T47D (cell line): ENCODE results near the gene ATP2C1.

Experiments used
- DNase-seq, 2 experiments: peaks; one replicate each; pipeline versions ENCODE4 v3.0.0 to v3.0.0-alpha.2; 2011 to 2012; ENCODE audit warnings: low read depth in 1 of 2, low spot score in 1 of 2
- JUND ChIP-seq: IDR thresholded peaks from 2 replicates; pipeline ENCODE4 v1.6.1; 2012; ENCODE audit warnings: low read depth
- in situ Hi-C: cut with HindIII; loops from 2 replicates; pipeline ENCODE4 v1.10.0; 2016; ENCODE audit warnings: low sequenced_read_pairs, low pct_unique_long_range_greater_than_20kb

ATP2C1 gene

GRCh38 chr3:130901463-130902204 is 7.8 kb downstream of the ATP2C1 start:
- in situ Hi-C loops, result no loop called here
- TF ChIP-seq JUND, result no peak
- DNase-seq, result peak in 1 of 2 experiments; percentile 52

- no peak for DNase-seq
- in situ Hi-C loops, result no loop called here
- no peak for TF ChIP-seq JUND
Measured at GRCh38 chr3:130903412-130903908, 9.6 kb downstream of the ATP2C1 start.

GRCh38 chr3:130904491-130904890 is 10.6 kb downstream of the ATP2C1 start:
- no peak for DNase-seq
- in situ Hi-C loops, result no loop called here
- TF ChIP-seq JUND, result no peak

- no peak for TF ChIP-seq JUND
- no peak for DNase-seq
- in situ Hi-C loops, result no loop called here
Measured at GRCh38 chr3:130905551-130905950, 11.7 kb downstream of the ATP2C1 start.

GRCh38 chr3:130906374-130906995 is 12.6 kb downstream of the ATP2C1 start:
- no peak for TF ChIP-seq JUND
- DNase-seq, result no peak

GRCh38 chr3:130907500-130907899 is 13.6 kb downstream of the ATP2C1 start:
- in situ Hi-C loops, result no loop called here
- no peak for DNase-seq
- TF ChIP-seq JUND, result no peak

More at GRCh38 chr3:130906374-130906995, 12.6 kb downstream of the ATP2C1 start:
- in situ Hi-C loops, result no loop called here

- in situ Hi-C loops, result no loop called here
- DNase-seq, result no peak
- TF ChIP-seq JUND, result no peak
Measured at GRCh38 chr3:130907966-130908365, 14.1 kb downstream of the ATP2C1 start.

- TF ChIP-seq JUND, result no peak
- no peak for DNase-seq
- in situ Hi-C loops, result no loop called here
Measured at GRCh38 chr3:130915567-130916292, 21.8 kb downstream of the ATP2C1 start.

GRCh38 chr3:130916507-130917167 is 22.8 kb downstream of the ATP2C1 start:
- in situ Hi-C loops, result no loop called here
- no peak for DNase-seq
- TF ChIP-seq JUND, result no peak

GRCh38 chr3:130918328-130918727 is 24.4 kb downstream of the ATP2C1 start:
- in situ Hi-C loops, result no loop called here
- DNase-seq, result no peak
- no peak for TF ChIP-seq JUND

GRCh38 chr3:130925628-130926027 is 31.7 kb downstream of the ATP2C1 start:
- TF ChIP-seq JUND, result no peak
- DNase-seq, result no peak
- in situ Hi-C loops, result no loop called here

GRCh38 chr3:130926504-130926903 is 32.6 kb downstream of the ATP2C1 start:
- DNase-seq, result no peak
- in situ Hi-C loops, result no loop called here
- no peak for TF ChIP-seq JUND
